ENCODE results near the gene ZNRF2. TPM values are rescaled to one million over a fixed set of nuclear protein-coding genes. Genes with fewer than 3 reads are reported as not detected.

ZNRF2 gene
- total RNA-seq, 2 experiments from 2014 or later = 20.4 to 23.6 TPM

GRCh38 chr7:30281263-30281662 is 3.1 kb upstream of the ZNRF2 start:
- TF ChIP-seq CTCF (IDR thresholded peaks at IDR 0.05) = no peak
- intact Hi-C loops (cut with DNase I, micrococcal nuclease) = loop anchor here in 1 of 2 experiments (5.0 to 10.0 kb wide), 3 partner anchors 146 to 254 kb away; partner anchors contain the start of genes FKBP14, MTURN, NOD1 and PLEKHA8
- Mint-ChIP-seq H3K4me1 (ENCODE audit: low read depth) (peaks cover 11% of the 10 kb centered on the region), H3K27ac (peak overlapping the region; percentile 8), H3K4me3 (peak overlapping the region; percentile 27), H3K9me3 (no peaks in the 10 kb centered on the region), H3K27me3 (no peaks in the 10 kb centered on the region), H3K36me3 (ENCODE audit: low read depth) (peaks cover 7% of the 10 kb centered on the region)
- H3K4me3 ChIP-seq (ENCODE audit: low read length) = no peak overlapping the region
- POLR2A ChIA-PET = no interaction called here
- H3K36me3 ChIP-seq (ENCODE audit: insufficient read depth, low read length) = no peaks in the 10 kb centered on the region
- no peaks in the 10 kb centered on the region for H3K9me3 ChIP-seq (ENCODE audit: control insufficient read depth in 1 of 2, insufficient read depth in 1 of 2, low read length in 2 of 2)
- no peak overlapping the region for H3K27ac ChIP-seq (ENCODE audit: low read depth in 1 of 2, low read length in 2 of 2)
- CTCF ChIA-PET = no interaction called here
- DNase-seq = no peak
- no peaks in the 10 kb centered on the region for H3K27me3 ChIP-seq (ENCODE audit: control insufficient read depth in 1 of 2, insufficient read depth in 2 of 2, low read length in 2 of 2)
- peaks cover 12% of the 10 kb centered on the region for H3K4me1 ChIP-seq (ENCODE audit: insufficient read depth, low read length)
- ATAC-seq (ENCODE audit: poor library complexity) = no peak

DNA sequence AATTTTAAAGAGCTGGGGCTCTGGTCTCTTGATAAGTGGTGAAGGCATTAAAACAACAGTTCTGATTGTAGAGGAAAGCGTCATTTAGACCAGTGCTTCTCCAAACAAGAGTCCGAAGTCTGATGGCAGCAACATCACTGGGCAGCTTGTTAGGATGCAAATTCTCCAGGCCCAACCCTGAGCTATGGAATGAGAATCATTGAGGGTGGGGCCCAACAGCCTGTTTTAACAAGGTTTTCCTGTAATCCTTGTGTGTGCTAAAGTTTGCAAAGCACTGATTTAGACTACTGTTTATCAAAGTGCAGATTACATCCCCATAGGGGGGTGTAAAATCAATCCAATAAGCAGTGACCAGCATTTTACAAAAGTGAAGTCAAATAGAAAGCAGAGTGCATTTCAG is 2.6 kb upstream of the ZNRF2 start:
- intact Hi-C loops (cut with DNase I, micrococcal nuclease) = loop anchor here (2.0 to 10.0 kb wide), 6 partner anchors 147 to 313 kb away; partner anchors contain the start of genes FKBP14 (in 2 of the 2), GARS1 (in 1 of the 2), GGCT (in 1 of the 2) and MTURN (in 1 of the 2)
- H3K36me3 Mint-ChIP-seq (ENCODE audit: low read depth) = peaks cover 10% of the 10 kb centered on the region
- Histone ChIP-seq H3K27ac (ENCODE audit: low read depth in 1 of 2, low read length in 2 of 2) (no peak overlapping the region), H3K9me3 (ENCODE audit: control insufficient read depth in 1 of 2, insufficient read depth in 1 of 2, low read length in 2 of 2) (no peaks in the 10 kb centered on the region), H3K4me3 (ENCODE audit: low read length) (no peak overlapping the region), H3K4me1 (ENCODE audit: insufficient read depth, low read length) (peaks cover 7% of the 10 kb centered on the region), H3K36me3 (ENCODE audit: insufficient read depth, low read length) (no peaks in the 10 kb centered on the region), H3K27me3 (ENCODE audit: control insufficient read depth in 1 of 2, insufficient read depth in 2 of 2, low read length in 2 of 2) (no peaks in the 10 kb centered on the region)
- DNase-seq = no peak
- CTCF ChIA-PET = no interaction called here
- TF ChIP-seq CTCF (IDR thresholded peaks at IDR 0.05) = no peak
- POLR2A ChIA-PET = interaction anchor here (1.1 kb wide), 1 partner anchor 147 kb away, joined by 3 read pairs; the partner anchor contains the start of gene MTURN
- H3K9me3 Mint-ChIP-seq = no peaks in the 10 kb centered on the region
- no peak for ATAC-seq (ENCODE audit: poor library complexity)
- H3K27me3 Mint-ChIP-seq = no peaks in the 10 kb centered on the region
- no peak overlapping the region for H3K4me3 Mint-ChIP-seq
- H3K4me1 Mint-ChIP-seq (ENCODE audit: low read depth) = peaks cover 17% of the 10 kb centered on the region
- peak overlapping the region; percentile 8 for H3K27ac Mint-ChIP-seq

- Histone ChIP-seq H3K27me3 (ENCODE audit: control insufficient read depth in 1 of 2, insufficient read depth in 2 of 2, low read length in 2 of 2) (no peaks in the 10 kb centered on the region), H3K4me1 (ENCODE audit: insufficient read depth, low read length) (peaks cover 7% of the 10 kb centered on the region), H3K4me3 (ENCODE audit: low read length) (no peak overlapping the region), H3K27ac (ENCODE audit: low read depth in 1 of 2, low read length in 2 of 2) (no peak overlapping the region), H3K36me3 (ENCODE audit: insufficient read depth, low read length) (no peaks in the 10 kb centered on the region), H3K9me3 (ENCODE audit: control insufficient read depth in 1 of 2, insufficient read depth in 1 of 2, low read length in 2 of 2) (no peaks in the 10 kb centered on the region)
- intact Hi-C loops (cut with DNase I, micrococcal nuclease) = loop anchor here (2.0 to 10.0 kb wide), 6 partner anchors 148 to 312 kb away; partner anchors contain the start of genes FKBP14 (in 2 of the 2), GARS1 (in 1 of the 2), GGCT (in 1 of the 2) and MTURN (in 1 of the 2)
- POLR2A ChIA-PET = interaction anchor here (1.1 to 4.9 kb wide), 2 partner anchors 68 to 148 kb away, joined by 3 to 62 read pairs; partner anchors contain the start of gene MTURN
- H3K4me3 Mint-ChIP-seq = no peak overlapping the region
- H3K9me3 Mint-ChIP-seq = no peaks in the 10 kb centered on the region
- no peak for TF ChIP-seq CTCF (IDR thresholded peaks at IDR 0.05)
- H3K36me3 Mint-ChIP-seq (ENCODE audit: low read depth) = peaks cover 10% of the 10 kb centered on the region
- no peaks in the 10 kb centered on the region for H3K27me3 Mint-ChIP-seq
- DNase-seq = no peak
- peaks cover 24% of the 10 kb centered on the region for H3K4me1 Mint-ChIP-seq (ENCODE audit: low read depth)
- CTCF ChIA-PET = no interaction called here
- H3K27ac Mint-ChIP-seq = peak overlapping the region; percentile 94
- no peak for ATAC-seq (ENCODE audit: poor library complexity)
These were observed 1.7 kb upstream of the ZNRF2 start for GRCh38 chr7:30282735-30283134.

All from CD4-positive, alpha-beta T cell (primary cell).